Activated T-helper 9 cell treated with anti-CD3 and anti-CD28 coated beads, Interleukin-2, amount 50 U/mL, for 16 hours (primary cell): Measurements from ENCODE around the gene MGME1.

Source experiments
- DNase-seq: peaks from one replicate; pipeline ENCODE4 v3.0.0-alpha.2; 2020; ENCODE audit warnings: low read depth

The MGME1 gene

DNA sequence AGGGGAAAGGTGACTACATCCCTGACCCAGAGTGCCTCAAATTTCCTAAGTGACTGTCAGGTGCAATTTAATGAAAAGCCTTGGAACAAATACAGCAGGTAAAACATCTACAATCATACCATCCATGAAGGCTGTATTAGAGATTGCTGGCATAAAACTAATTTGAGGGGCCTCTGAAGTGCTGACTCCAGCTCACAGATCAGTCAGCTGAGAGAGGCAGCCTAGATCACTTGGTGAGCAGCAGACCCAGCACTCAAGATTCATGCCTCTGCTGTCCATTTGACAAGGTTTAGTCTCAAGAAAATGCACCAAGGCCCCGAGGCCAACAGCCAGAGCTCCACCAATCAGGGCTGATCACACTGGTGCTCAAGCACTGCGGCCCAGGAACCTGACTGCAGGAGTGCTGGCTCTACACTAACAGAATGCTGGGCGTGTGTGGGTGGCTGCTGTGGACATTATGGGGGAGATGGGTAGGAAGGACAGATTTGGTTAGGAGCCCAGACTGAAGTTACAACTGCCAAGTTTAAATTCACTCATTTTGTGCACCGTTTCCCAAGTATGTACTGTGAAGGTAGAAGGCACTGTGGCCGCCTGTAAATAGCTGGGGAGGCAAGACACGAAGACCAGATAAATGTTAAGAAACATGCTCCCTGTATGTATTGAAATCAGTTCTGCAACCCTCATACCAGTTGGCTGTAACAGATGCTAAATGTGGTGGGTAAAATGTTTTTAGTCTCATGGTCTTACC, 28.4 kb upstream of the MGME1 start:
- DNase-seq, result no peak

GRCh38 chr20:17941087-17941825, 27.6 kb upstream of the MGME1 start:
- no peak for DNase-seq

GRCh38 chr20:17941826-17942196, 27.0 kb upstream of the MGME1 start:
- DNase-seq, result no peak

DNA sequence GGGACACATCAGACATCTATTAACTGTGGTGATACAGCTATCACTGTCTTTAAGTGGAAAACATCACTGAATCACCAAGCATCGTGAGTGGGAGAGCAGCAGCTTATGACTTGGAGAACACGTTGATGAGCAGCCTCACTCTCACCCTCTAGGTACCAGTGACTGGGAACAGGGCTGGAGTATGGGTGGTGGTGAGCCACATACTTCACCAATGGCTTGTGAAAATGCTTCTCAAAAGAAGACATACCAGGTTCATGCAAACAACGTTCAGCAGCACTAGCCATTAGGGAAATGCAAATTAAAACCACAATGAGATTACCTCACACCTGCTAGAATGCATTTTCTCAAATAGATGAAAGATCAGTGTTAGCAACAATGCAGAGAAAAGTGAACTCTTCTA, 25.5 kb upstream of the MGME1 start:
- DNase-seq, result no peak

DNA sequence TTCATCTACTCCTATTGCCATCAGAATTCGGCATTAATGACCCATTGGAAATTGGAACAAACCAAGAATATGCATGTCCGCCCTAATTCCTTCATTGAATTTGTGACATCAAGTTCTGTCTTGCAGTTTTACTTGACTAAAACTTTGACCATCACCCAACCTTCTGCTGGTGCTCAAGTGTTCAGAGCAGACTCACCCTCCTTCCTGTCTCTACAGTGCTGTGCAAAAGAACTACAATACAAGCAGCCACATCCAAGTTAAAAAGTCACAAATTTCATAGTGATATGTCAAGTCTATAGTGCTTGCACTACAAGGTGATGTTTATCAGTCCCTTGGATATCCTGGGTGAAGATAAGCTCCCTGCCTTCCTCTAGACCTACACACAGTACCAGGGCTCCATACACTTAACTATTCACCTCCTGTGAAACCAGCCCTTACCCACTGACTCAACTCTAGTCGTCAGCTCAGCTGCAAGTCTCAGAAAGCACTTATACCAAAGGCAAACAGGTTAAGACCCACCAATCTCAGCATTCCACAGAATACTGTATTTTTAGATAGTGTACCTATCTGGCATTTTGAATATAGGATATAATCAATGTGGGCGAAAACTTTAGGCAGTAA, 23.9 kb upstream of the MGME1 start:
- DNase-seq, result no peak

- DNase-seq, result no peak
Observed at GRCh38 chr20:17946040-17946439, 22.8 kb upstream of the MGME1 start.

- no peak for DNase-seq
Observed at GRCh38 chr20:17946572-17947473, 22.0 kb upstream of the MGME1 start.

- no peak for DNase-seq
Observed at GRCh38 chr20:17947474-17947815, 21.4 kb upstream of the MGME1 start.

GRCh38 chr20:17948442-17948841, 20.4 kb upstream of the MGME1 start:
- DNase-seq, result no peak

DNA sequence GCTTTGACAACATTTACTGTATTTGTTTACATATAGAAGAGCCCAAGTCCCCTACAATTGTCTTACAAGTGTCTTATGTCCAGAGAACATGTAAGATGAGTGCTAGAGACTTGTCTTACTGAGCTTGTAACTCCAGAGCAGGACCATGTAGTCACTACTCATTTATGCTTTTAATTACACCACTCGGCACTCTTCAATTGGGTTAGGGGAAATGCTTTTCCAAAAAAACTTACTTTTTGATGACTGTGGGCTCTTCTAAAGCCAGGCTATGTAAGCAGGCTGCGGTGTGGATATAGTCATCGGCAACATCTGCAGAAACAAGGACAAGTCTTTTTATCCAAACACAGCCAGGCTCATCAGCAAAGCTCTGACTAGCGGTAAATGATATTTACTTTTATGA, 18.9 kb upstream of the MGME1 start:
- DNase-seq, result no peak

- DNase-seq, result no peak
Observed at GRCh38 chr20:17950670-17951069, 18.1 kb upstream of the MGME1 start.

DNA sequence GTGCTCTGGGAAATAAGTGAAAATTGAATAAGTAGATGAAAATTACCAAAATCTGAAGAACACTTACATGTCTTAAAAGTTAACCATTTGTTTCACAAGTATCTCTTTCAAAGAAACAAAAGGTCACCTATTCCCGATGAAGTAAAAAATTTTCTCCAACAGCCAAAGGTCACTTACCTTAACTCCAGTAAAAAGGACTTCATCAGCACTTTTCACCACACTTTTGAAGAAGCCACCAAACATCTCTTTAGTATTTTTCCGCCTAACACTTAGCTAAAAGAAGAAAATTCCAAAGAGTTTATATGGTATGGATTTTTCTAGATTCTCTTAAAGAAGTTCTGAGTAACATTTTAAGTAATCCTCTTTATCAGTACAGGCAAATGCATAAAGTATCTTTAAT, 17.5 kb upstream of the MGME1 start:
- DNase-seq, result no peak

GRCh38 chr20:17952692-17953684, 15.8 kb upstream of the MGME1 start:
- no peak for DNase-seq

GRCh38 chr20:17953935-17954334, 14.9 kb upstream of the MGME1 start:
- no peak for DNase-seq

GRCh38 chr20:17955302-17955701, 13.5 kb upstream of the MGME1 start:
- DNase-seq, result no peak

DNA sequence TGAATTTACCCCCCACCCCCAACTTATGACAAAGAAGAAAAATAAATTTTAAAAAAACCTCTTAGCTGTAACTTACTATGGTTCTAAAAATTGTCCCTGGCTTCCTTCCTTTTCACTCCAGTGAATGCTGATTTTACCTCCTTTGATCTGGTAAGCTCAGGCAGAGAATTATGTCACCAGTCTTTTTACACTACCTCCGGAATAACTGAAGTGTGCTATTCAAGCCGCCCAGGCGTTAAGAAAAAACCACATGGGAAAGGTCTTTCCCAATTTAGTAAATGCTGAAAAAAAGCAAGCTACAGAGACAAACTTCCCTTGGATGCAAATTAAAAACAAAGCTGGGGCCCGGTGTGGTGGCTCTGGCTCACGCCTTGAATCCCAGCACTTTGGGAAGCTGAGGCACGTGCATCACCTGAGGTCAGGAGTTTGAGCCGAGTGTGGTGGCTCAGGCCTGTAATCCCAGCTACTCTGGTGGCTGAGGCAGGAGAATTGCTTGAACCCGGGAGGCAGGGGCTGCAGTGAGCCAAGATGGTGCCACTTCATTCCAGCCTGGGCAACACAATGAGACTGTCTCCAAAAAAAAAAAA, 12.6 kb upstream of the MGME1 start:
- no peak for DNase-seq

GRCh38 chr20:17957505-17958363, 11.1 kb upstream of the MGME1 start:
- no peak for DNase-seq

DNA sequence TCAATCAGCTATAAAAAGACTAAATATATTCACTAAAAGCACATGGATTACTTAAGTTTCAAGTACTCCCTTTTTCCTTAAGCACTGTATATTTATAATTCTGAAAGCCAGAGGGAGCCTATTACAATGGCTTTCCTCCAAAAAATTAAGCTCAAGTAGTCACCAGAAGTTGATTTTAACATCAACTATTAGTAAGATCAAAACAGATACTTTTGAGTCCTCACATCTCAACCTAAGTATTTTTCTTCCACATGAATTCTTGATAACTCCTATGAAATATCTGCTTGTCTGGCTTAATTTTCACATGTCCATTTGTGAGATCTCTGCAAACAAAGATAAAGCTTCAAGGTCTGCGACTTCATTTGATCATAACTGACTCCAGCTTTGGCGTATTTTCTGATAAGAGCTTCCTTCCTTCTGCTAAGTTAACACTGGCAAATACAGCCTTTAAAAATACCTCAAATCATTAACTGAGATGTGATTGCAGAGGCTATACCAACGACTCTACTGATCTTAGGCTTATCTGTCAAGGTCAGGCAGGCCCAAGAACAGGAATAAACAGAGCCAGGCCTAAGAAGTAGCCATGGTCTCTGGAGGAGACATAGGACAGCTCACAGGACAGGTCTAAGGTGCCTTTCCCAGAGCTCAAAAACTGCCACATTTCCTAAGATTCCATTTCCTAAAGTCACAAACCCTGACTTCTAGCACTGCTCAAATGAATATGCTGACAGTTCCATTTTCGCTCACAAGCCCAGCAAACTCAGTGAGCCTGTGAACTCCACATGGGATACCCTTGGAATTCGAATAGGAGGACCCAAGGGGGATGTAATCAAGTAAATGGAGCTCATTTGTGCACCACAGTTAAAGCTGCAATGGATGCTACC, 10.2 kb upstream of the MGME1 start:
- no peak for DNase-seq

GRCh38 chr20:17959257-17959627, 9.6 kb upstream of the MGME1 start:
- no peak for DNase-seq
